Left cardiac atrium (tissue), 4 donors: ENCODE data around the gene DGKB. TPM values are rescaled to one million over a fixed set of nuclear protein-coding genes. Genes with fewer than 3 reads are reported as not detected.
A peak's percentile ranks its signal among the peaks of the same experiment; 100 is the strongest.
"Not testable (repeated sequence)": the region's sequence is repeated elsewhere in the genome, so short reads cannot be mapped to it uniquely, and the experiment has no call there.

Experiments used
- ATAC-seq, 2 donors: fragments of 200-7000 bp; cut with Tn5 transposase; one replicate each; pipeline ENCODE4 v1.9.1; 2020; ENCODE audit warnings: mild to moderate bottlenecking in 2 of 2, moderate library complexity in 2 of 2
- DNase-seq: peaks from one replicate; pipeline ENCODE4 v3.0.0-alpha.2; 2020
- intact Hi-C, 2 donors: fragments of 100-400 bp; cut with DNase I; formaldehyde crosslinking; loops; one replicate each; pipeline versions ENCODE4 v1.14.1 to v1.15.1; 2022 to 2023
- total RNA-seq, 2 donors: library from RNA; stranded (reverse); fragmentation: NEBNext Ultra II Directional; extraction: Animal tissue kit (Norgen Biotek cat#: 25700); gene quantifications; one replicate each; pipeline ENCODE4 v1.2.1, GENCODE V29; 2021
- donor health status: DM: no; HTN: yes; CAD: no.
- donor health status: DM: no; HTN: yes; CAD: no; lungs with severe emphysema.
- donor health status: DM: yes; HTN: yes; CAD: no.
- donor health status: Dilated cardiomyopathy.

DGKB gene
- total RNA-seq, 2 donors from 2014 or later: 0.38 to 1.9 TPM

DNA sequence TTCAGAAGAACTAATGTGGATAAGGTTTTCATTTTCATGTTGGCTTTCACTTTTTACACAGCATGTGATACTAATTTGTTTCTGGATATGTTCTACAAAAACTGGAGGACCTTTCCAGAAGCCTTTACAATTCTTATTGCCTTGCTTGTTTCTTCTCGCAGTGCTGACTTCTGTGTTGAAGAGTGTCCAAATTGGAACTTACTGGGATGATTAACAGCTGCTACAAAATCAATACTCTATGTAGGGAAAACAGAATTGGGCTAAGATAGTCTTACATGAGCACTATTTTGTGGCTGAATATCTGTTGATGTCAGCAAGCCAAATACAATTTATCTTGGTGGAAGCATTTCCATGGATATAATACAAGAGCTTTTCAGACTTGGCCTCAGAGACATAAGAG lies 351.2 kb downstream of the DGKB start:
- ATAC-seq (no peak), DNase-seq (no peak)
- intact Hi-C loops: no loop called here

DNA sequence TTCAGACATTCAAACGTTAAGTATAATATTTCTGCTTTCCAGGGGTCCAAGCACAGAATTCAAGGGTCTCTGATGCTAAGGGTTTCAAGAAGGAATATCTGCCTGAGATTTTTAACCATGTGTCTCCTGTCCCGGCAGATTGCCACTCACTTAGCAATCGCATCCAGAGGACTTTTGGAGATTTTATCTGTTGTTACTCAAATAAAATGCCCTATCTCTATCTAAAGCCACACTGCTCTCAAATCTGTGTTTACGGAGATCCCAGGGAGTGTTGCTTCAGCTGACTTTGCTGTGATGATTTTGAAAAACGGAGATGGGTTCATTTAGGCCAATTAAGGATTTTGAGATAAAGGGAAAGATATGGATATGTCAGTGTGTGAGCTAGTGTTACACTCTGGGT lies 359.9 kb downstream of the DGKB start:
- no peak for DNase-seq
- no peak for ATAC-seq
- intact Hi-C loops: no loop called here

DNA sequence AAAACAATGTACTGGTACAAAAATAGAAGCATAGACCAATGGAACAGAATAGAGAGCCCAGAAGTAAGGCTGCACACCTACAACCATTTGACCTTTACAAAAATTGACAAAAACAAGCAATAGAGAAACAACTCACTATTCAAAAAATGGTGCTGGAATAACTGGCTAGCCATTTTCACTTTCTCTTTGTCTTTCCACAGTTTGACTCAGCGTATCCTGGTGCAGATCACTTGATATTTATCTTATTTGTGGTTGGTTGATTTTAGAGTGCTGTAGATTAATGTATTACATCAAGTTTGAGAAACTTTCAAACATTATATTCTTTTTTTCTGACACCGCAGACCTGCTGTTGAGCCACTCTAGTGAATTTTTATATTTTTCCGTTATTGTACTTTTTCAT lies 381.4 kb downstream of the DGKB start:
- ATAC-seq (no peak), DNase-seq (no peak)
- intact Hi-C loops: no loop called here

DNA sequence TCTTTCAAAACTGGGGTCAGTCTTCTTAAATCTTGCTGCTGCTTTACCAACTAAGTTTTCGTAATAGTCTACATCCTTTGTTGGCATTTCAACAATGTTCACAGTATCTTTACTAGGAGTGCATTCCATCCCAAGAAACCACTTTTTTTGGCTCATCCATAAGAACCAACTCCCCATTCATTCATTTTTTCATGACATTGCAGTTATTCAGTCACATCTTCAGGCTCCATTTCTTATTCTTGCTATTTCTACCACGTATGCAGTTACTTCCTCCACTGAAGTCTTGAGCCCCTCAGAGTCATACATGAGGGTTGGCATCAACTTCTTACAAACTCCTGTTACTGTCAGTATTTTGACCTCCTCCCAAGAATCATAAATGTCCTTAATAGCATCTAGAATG lies 392.3 kb downstream of the DGKB start:
- ATAC-seq: no peak
- intact Hi-C loops: no loop called here
- DNase-seq: no peak

DNA sequence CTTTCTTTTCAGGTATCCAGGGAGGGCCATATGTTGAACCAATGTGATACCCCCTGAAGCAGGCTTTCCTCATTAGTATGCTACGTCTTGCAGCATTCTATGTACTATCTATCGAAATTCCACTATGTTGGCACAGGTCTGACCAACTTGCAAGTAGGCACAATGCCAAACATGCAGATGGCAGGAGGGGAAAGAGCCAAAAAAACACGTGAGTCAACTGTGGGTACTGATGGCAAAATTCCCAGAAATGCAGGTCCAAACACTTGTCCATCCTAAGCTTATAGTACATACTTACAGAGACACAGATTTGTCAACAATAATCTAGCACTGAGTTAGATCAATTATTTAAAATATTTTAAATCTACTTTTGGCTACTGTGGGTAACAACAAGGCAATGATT lies 394.9 kb downstream of the DGKB start:
- DNase-seq: no peak

DNA sequence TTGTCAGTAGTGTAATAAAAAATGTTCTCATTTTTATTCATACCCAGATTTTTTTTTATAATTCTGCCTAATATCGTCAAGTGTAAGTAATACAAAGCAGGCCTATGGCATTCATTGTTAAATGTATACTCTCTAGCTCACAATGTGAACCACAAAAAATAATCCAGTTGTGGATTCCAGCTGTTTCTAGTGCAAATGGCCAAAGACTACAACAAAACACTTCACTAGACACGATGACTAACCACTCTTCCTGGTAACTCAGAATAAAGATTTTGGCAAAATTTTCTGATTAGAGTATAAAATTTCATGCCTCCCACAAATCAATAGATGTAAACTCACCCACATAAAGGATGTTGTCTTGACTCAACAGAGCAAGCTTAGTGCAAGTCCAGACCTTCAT lies 396.6 kb downstream of the DGKB start:
- ATAC-seq (no peak), DNase-seq (no peak)
- intact Hi-C loops: no loop called here

More for the DNA sequence above, 394.9 kb downstream of the DGKB start:
- intact Hi-C loops: no loop called here
- peak; percentile 51 to 55 for ATAC-seq

DNA sequence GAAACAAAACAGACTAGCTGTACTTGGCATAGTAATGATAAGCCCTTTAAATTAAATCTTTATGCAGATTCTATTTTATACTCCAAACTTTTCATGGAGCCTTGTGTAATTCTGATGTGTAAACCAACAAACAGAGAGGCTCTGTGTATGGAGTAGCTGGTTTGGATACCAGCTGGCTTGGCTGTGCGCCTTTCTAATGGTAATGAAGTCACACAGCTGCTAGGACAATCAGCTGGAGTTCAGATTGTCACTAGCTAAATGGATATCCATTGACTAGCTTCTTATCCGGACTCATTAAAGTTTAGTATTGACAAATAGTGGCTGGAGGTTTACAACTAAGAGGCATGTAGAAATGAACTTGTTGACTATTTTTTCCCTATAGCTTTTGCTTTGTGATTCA lies 398.4 kb downstream of the DGKB start:
- DNase-seq (no peak), ATAC-seq (no peak)
- intact Hi-C loops: no loop called here

DNA sequence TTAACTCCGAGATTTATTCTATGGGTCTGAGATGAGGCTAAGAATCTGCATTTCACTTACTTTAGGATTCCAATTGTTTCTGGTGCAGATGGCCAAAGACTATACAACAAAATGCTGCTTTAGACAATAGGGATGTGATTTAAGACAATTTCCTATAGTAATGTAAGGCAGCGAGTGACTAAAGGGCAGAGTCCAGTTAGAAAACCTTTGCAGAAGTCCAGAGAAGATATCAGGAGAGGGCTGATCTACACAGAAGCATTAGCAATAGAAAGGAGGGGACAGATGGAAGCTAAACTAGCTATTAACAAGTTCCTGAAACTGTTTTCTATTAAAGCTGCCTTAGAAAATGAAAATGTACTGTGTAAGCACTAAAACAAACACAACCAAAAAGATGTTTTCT lies 398.9 kb downstream of the DGKB start:
- intact Hi-C loops: no loop called here
- DNase-seq (no peak), ATAC-seq (no peak)

DNA sequence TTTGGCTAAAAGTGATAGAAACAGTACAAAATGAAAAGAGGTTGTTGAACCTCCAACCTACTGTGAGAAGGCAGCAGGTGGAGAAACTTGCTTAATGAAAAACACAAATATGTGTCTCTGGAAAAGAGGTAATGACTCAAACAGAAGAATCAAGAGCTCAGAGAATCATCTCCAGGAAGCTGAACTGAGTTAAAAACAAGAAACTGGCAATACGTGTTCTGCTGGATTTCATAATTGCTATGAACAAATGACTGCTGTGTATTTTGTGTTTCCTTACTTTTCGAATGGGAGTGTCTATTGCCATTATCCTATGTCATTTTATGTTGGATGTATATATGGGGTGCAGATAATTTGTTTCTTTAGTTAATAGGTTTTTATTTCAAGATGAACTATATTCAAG lies 401.1 kb downstream of the DGKB start:
- intact Hi-C loops: no loop called here
- no peak for ATAC-seq

DNA sequence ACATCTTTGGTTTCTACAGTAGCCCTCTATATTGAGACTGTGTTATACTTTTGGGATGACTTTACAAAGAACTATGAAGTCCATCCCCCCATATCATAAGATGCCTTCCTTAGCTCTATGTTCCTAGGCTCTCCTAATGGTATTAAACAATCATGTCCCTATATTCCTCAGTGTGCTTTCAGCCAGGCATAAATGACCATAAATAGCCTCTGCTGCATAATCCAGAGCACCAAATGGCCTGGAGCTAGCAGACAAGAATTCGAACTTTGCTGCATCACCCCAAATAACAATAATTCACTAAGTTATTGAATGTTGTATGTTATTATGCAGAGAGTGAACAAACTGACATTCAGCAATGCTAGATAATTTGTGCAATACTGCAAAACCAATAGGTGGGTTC lies 405.2 kb downstream of the DGKB start:
- DNase-seq (no peak), ATAC-seq (no peak)
- intact Hi-C loops: no loop called here

More for the DNA sequence above, 401.1 kb downstream of the DGKB start:
- no peak for DNase-seq

DNA sequence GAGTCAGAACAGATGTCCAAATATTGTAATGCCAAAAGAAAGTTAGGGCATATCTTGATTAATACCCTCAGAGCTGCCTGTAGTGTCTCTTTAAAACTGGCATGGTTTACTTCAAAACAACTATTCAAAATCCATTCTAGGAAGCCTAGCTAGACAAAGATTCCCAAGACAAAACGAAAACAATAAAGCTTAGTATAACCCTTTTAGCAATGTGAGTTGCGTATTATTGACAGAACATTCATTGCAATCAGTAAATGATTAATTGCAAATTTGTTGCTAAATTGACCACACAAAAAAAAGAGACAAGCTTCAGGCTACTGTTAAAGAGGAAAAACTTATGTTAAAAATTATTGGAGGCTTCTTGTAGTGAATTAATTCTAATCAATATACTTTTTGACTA lies 406.9 kb downstream of the DGKB start:
- no peak for DNase-seq
- ATAC-seq: no peak
- intact Hi-C loops: no loop called here

DNA sequence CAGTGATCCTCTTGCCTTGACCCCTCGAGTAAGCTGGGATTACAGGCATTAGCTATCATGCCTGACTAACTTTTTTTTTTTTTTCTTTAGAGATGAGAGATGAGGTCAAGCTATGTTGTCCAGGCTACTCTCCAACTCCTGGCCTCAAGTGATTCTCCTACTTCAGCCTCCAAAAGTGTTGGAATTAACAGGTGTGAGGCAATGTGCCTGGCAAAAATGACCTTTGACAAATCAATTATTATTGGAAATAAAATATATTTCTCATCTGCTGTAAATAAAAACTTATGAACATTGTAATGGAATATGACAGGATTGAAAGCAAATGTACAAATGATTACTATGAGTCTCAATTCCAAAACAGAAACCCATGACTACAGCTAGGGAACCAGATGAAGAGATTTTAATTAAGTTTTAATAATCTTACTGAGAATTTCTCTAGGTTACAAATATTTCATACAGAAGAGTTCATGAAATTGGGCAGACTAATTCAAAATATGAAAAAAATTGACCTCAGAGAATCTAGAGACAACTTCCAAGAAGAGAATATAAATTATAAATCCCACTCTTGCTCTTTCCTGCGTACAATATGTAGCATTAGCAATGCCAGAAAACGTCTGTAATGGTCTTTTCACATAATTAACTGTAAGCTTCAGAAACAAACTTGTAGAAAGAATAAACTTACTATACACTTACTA lies 414.7 kb downstream of the DGKB start:
- intact Hi-C loops: no loop called here
- ATAC-seq (no peak), DNase-seq (no peak)

DNA sequence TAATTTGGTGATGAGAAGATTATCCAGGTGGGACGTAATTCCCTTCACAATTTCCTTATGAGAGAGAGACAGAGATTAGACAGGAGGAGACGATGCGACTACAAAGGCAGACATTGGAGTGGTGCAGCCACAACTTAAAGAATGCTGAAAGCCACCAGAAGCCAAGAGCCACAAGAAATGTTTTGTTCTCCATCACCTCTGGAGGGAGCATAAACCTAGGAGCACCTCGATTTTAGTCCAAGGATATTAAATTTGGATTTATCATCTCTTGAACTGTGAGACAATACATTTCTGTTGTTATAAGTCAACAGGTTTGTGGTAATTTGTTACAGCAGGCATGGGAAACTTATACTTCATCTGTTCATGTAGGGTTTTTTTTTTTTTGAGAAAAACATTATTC lies 418.9 kb downstream of the DGKB start:
- no peak for DNase-seq
- no peak for ATAC-seq
- intact Hi-C loops: no loop called here

DNA sequence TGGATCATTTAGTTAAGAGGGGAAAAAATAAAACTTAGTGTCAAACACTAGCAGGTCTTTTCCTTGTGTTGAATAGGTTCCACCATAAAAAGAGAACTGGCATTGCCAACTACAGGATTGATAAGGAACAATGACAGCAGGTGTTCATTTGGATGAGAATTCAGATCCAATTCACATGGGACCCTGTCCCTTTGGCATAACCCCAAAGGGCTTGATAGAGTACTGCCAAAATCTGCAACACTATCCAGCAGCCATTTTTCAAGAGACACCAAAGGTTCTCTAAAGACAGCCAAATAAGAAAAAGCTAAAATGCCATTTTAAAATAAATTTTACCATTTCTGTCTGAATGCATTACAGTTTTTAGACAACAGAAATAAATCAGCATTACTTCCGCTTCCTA lies 422.3 kb downstream of the DGKB start:
- no peak for ATAC-seq

DNA sequence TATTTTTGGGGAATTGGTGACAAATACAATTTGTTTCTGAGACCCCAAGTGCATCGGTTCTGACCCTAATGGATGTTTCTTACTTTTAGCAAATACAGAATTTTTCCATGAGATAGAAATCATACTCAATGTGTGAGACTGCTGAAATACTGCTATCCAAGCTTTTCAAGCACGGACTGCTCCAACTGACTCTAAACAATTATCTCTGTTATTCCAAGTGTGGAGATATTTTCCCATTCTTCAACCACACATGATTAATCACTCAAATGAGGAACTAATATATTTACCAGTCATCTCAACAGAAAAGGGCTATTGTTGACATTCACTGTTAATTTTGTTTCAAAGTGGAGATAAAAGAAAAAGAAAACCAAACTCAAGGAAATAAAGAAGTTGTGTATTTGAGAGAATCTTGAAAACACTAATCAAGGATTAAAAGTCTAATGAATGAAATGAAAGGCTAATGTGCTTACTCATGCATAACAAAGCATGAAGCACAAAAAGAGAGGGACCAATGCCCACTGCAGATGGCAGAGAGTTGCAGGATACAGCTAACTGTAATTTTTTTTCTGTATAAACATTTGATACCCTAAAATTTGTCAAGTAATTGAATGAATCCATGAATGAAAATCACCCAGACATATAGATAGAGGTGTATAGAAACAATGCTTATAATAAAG lies 423.6 kb downstream of the DGKB start:
- DNase-seq (no peak), ATAC-seq (no peak)
- intact Hi-C loops: no loop called here

More for the DNA sequence above, 422.3 kb downstream of the DGKB start:
- DNase-seq: no peak
- intact Hi-C loops: no loop called here

DNA sequence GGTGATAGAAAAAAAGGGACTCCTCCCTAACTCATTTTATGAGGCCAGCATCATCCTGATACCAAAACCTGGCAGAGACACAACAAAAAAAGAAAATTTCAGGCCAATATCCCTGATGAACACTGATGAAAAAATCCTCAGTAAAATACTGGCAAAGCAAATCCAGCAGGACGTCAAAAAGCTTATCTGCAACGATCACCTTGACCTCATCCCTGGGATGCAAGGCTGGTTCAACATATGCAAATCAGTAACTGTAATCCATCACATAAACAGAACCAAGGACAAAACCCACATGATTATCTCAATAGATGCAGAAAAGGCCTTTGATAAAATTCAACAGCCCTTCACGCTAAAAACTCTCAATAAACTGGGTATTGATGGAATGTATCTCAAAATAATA lies 440.8 kb downstream of the DGKB start:
- DNase-seq, ATAC-seq, intact Hi-C loops: not testable (repeated sequence)

DNA sequence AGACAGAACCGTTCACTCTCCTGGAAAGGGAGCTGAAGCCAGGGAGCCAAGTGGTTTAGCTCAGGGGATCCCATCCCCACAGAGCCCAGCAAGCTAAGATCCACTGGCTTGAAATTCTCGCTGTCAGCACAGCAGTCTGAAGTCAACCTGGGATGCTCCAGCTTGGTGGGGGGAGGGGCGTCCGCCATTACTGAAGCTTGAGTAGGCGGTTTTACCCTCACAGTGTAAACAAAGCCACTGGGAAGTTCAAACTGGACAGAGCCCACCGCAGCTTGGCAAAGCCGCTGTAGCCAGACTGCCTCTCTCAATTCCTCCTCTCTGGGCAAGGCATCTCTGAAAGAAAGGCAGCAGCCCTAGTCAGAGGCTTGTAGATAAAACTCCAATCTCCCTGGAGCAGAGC lies 443.7 kb downstream of the DGKB start:
- ATAC-seq, DNase-seq: not testable (repeated sequence)
- intact Hi-C loops: loop anchor here in 1 of 2 donors (10.0 kb wide), 2 partner anchors 934 to 1174 kb away; no protein-coding TSS in a partner anchor

DNA sequence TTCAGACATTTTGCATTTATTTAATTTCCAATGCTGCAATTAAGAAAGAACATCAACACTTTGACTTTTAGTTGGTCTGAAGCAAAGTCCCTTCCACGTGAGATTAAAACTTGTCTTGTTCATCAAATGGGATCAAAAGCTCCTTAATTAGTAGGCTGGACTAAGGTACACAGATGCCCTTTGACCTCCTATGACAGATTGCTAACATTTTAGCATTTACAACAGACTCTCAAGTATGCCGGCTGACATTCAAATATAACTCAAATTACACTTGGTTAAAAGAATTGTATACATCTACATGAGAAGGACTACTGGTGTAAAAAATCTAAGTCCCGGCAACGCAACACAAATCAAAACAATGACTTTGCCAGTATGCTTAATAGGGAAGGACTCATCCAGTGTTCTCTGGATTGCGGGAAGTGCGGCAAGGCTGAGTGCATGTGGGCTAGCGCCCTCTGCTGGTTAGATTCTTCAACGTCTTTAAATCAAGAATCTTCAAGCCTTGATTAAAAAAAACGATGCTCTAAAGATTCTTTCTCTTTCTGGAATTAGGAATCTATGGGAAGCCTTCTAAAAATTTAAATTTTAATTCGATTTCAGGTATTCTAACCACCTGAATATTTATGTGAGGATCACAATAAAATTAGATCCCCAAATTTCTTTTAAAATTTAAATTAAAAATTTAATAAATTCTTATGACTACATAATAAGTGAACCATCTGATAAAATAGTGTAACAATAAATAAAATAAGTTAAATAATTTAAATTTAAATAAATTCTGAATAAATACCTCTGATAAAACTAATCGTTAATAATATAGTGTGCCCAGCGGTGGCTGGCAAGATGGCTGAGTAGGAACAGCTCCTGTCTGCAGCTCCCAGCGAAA lies 444.7 kb downstream of the DGKB start:
- peak; percentile 65 for DNase-seq
- peak; percentile 68 to 79 for ATAC-seq
- intact Hi-C loops: loop anchor here in 1 of 2 donors (2.0 to 10.0 kb wide), 3 partner anchors 471 to 1173 kb away; no protein-coding TSS in a partner anchor

DNA sequence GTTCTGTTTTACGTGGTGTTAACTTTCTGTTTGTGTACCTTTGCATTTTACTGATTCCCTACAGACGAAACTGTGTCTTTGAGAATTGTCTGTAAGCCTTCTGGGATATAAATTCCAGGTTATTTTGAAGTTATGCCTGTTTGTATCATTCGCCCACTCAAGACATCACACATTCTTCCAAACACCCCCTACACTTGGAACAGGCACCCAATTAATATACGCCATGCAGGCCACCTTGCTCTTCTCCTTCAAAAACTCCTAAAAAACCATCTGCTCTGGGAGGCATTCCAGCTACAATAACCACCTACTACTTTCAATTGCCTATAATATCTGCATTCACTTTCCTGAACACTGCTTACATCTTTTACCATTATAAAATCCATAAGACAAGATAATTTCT lies 453.3 kb downstream of the DGKB start:
- ATAC-seq (no peak), DNase-seq (no peak)
- intact Hi-C loops: no loop called here

DNA sequence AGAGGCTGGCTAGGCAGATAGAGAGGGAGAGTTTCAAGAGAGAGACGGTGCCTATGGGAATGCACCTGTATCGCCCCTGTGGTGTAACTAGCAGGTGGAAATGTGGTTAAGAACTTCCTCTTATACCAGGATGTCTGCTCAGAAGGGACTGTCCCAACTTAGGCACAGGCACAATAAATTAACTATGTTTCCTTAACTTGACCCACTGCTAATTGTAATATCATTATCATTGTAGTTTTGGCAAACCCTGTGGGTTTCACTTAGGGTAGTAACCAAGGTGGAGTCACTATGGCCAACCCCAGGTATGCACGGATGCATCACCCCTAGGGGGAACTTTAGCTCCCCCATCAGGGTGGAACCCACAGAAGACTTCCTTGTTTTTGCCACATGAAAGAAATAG lies 455.7 kb downstream of the DGKB start:
- no peak for ATAC-seq
- intact Hi-C loops: no loop called here
- no peak for DNase-seq
